H9 (cell line): ENCODE data around the gene ZNF652. TPM values are rescaled to one million over a fixed set of nuclear protein-coding genes. Genes with fewer than 3 reads are reported as not detected.

ENCODE experiments used
- DNase-seq: peaks from one replicate; pipeline ENCODE4 v3.0.0-alpha.2; 2017
- H2AFZ ChIP-seq: one replicate; pipeline ENCODE4 v1.6.1; 2013; ENCODE audit warnings: mild to moderate bottlenecking, low read length, control low read depth, moderate library complexity
- H2AK5ac ChIP-seq: 2 replicates; pipeline ENCODE4 v1.6.1; 2013; ENCODE audit warnings: low read length, control low read depth, mixed read lengths; ENCODE audit not compliant: insufficient read length
- H2BK120ac ChIP-seq: one replicate; pipeline ENCODE4 v1.6.1; 2013; ENCODE audit warnings: low read depth, mild to moderate bottlenecking, low read length, control low read depth, inconsistent platforms; ENCODE audit not compliant: poor library complexity, severe bottlenecking
- H2BK12ac ChIP-seq: 2 replicates; pipeline ENCODE4 v1.6.1; 2013; ENCODE audit warnings: low read length, control low read depth, mixed read lengths, low read depth; ENCODE audit not compliant: insufficient read length
- H2BK15ac ChIP-seq: 2 replicates; pipeline ENCODE4 v1.6.1; 2013; ENCODE audit warnings: low read depth, low read length, control low read depth
- H2BK20ac ChIP-seq: one replicate; pipeline ENCODE4 v1.6.1; 2013; ENCODE audit warnings: low read depth, mild to moderate bottlenecking, low read length, control low read depth, inconsistent platforms; ENCODE audit not compliant: poor library complexity, severe bottlenecking
- H2BK5ac ChIP-seq: 2 replicates; pipeline ENCODE4 v1.6.1; 2013; ENCODE audit warnings: low read length, control low read depth, mixed read lengths; ENCODE audit not compliant: insufficient read length
- H3K14ac ChIP-seq: 2 replicates; pipeline ENCODE4 v1.6.1; 2013; ENCODE audit warnings: low read length, control low read depth; ENCODE audit not compliant: insufficient read depth
- H3K18ac ChIP-seq: 2 replicates; pipeline ENCODE4 v1.6.1; 2013; ENCODE audit warnings: low read depth, mild to moderate bottlenecking, mixed read lengths, low read length, control low read depth; ENCODE audit not compliant: insufficient read length
- H3K23ac ChIP-seq: 2 replicates; pipeline ENCODE4 v1.6.1; 2013; ENCODE audit warnings: low read length, control low read depth, mixed read lengths, low read depth; ENCODE audit not compliant: insufficient read length
- H3K23me2 ChIP-seq: 2 replicates; pipeline ENCODE4 v1.6.1; 2013; ENCODE audit warnings: low read depth, mild to moderate bottlenecking, mixed read lengths, low read length, control low read depth; ENCODE audit not compliant: insufficient read length, poor library complexity, severe bottlenecking
- H3K27ac ChIP-seq: 2 replicates; pipeline ENCODE4 v1.5.1; 2013; ENCODE audit warnings: low read length, control low read depth, mixed read lengths, low read depth; ENCODE audit not compliant: insufficient read length
- H3K27me3 ChIP-seq: 2 replicates; pipeline ENCODE4 v1.6.1; 2013; ENCODE audit warnings: low read length, control low read depth, inconsistent platforms; ENCODE audit not compliant: insufficient read depth
- H3K4ac ChIP-seq: 2 replicates; pipeline ENCODE4 v1.6.1; 2013; ENCODE audit warnings: low read depth, mild to moderate bottlenecking, control low read depth, inconsistent platforms, low read length, moderate library complexity
- H3K4me1 ChIP-seq: 2 replicates; pipeline ENCODE4 v1.6.1; 2013; ENCODE audit warnings: low read length, control low read depth, inconsistent platforms; ENCODE audit not compliant: insufficient read depth
- H3K4me2 ChIP-seq: 2 replicates; pipeline ENCODE4 v1.6.1; 2013; ENCODE audit warnings: low read length, control low read depth, mixed read lengths; ENCODE audit not compliant: insufficient read length, insufficient read depth
- H3K56ac ChIP-seq: 2 replicates; pipeline ENCODE4 v1.6.1; 2013; ENCODE audit warnings: low read depth, mild to moderate bottlenecking, mixed read lengths, low read length, control low read depth; ENCODE audit not compliant: insufficient read length
- H3K79me1 ChIP-seq: 2 replicates; pipeline ENCODE4 v1.6.1; 2013; ENCODE audit warnings: low read depth, mild to moderate bottlenecking, moderate library complexity, low read length, control low read depth, inconsistent platforms; ENCODE audit not compliant: insufficient read depth, poor library complexity, severe bottlenecking
- H3K79me2 ChIP-seq: 2 replicates; pipeline ENCODE4 v1.6.1; 2013; ENCODE audit warnings: low read length, control low read depth, inconsistent platforms; ENCODE audit not compliant: insufficient read depth
- H3K9ac ChIP-seq: 2 replicates; pipeline ENCODE4 v1.6.1; 2013; ENCODE audit warnings: low read length, control low read depth, mixed read lengths; ENCODE audit not compliant: insufficient read length; ENCODE audit errors: extremely low read depth
- H3K9me3 ChIP-seq: one replicate; pipeline ENCODE4 v1.6.1; 2013; ENCODE audit warnings: low read depth, low read length, inconsistent platforms; ENCODE audit not compliant: control insufficient read depth
- H3T11ph ChIP-seq: one replicate; pipeline ENCODE4 v1.6.1; 2013; ENCODE audit warnings: mild to moderate bottlenecking, low read length, control low read depth, inconsistent platforms
- H4K20me1 ChIP-seq: one replicate; pipeline ENCODE4 v1.6.1; 2013; ENCODE audit not compliant: control insufficient read depth, insufficient read length, insufficient read depth
- H4K5ac ChIP-seq: 2 replicates; pipeline ENCODE4 v1.6.1; 2013; ENCODE audit warnings: low read depth, mild to moderate bottlenecking, mixed read lengths, low read length, control low read depth; ENCODE audit not compliant: insufficient read length
- H4K8ac ChIP-seq: replicated peaks from 2 replicates; pipeline ENCODE4 v1.6.1; 2013; ENCODE audit warnings: low read length, control low read depth, mixed read lengths, low read depth; ENCODE audit not compliant: insufficient read length
- H4K91ac ChIP-seq: 2 replicates; pipeline ENCODE4 v1.6.1; 2013; ENCODE audit warnings: low read depth, mild to moderate bottlenecking, moderate library complexity, mixed read lengths, low read length, control low read depth; ENCODE audit not compliant: insufficient read length
- H3K27ac Mint-ChIP-seq, 3 experiments: 2 replicates in 2 of 3; 3 replicates in 1 of 3; pipeline ENCODE4 v1.8.0; 2020 to 2021; ENCODE audit warnings: mixed read lengths in 3 of 3, mild to moderate bottlenecking in 1 of 3, moderate library complexity in 1 of 3
- H3K27me3 Mint-ChIP-seq: 2 replicates; pipeline ENCODE4 v1.8.0; 2021; ENCODE audit warnings: low read depth, mild to moderate bottlenecking, moderate library complexity, mixed read lengths
- H3K36me3 Mint-ChIP-seq, 3 experiments: 2 replicates in 2 of 3; 3 replicates in 1 of 3; pipeline ENCODE4 v1.8.0; 2020 to 2021; ENCODE audit warnings: low read depth in 3 of 3, mixed read lengths in 3 of 3; ENCODE audit not compliant: insufficient read depth in 1 of 3
- H3K4me1 Mint-ChIP-seq, 2 experiments: 2 replicates each; pipeline ENCODE4 v1.8.0; 2020; ENCODE audit warnings: mixed read lengths in 2 of 2
- H3K4me3 Mint-ChIP-seq, 2 experiments: 2 replicates in 1 of 2; 3 replicates in 1 of 2; pipeline ENCODE4 v1.8.0; 2020 to 2021; ENCODE audit warnings: mild to moderate bottlenecking in 2 of 2, mixed read lengths in 2 of 2, moderate library complexity in 1 of 2
- H3K9me3 Mint-ChIP-seq, 2 experiments: 2 replicates in 1 of 2; 3 replicates in 1 of 2; pipeline ENCODE4 v1.8.0; 2020; ENCODE audit warnings: mild to moderate bottlenecking in 2 of 2, mixed read lengths in 2 of 2, moderate library complexity in 1 of 2
- WGBS: extraction: QIAGEN DNeasy Blood & Tissue Kit; methylation state at CpG from one replicate; pipeline ENCODE4 v1.1.7; 2013; ENCODE audit warnings: missing lambda C conversion rate, low lambda C conversion rate, mixed read lengths; ENCODE audit not compliant: insufficient read length; ENCODE audit errors: extremely low coverage; 5-methylcytosine and 5-hydroxymethylcytosine counted together
- total RNA-seq: library from RNA; stranded (reverse); gene quantifications from 2 replicates; pipeline ENCODE4 v1.2.1, GENCODE V29; 2021
- TF ChIP-seq, protein P1 (sequence below): fragments of 200-600 bp; sonication (generic); conservative IDR thresholded peaks from 3 replicates; pipeline ENCODE4 v1.8.0; 2021; ENCODE audit warnings: antibody characterized with exemption, mild to moderate bottlenecking

ZNF652 gene
- total RNA-seq, 1 experiment from 2014 or later: 33.6 TPM

- Histone ChIP-seq H3K9me3 (no peaks in the 10 kb centered on the region), H3K4me1 (no peaks in the 10 kb centered on the region), H4K91ac (no peak overlapping the region), H4K5ac (no peak overlapping the region), H3K23me2 (no peaks in the 10 kb centered on the region), H3K9ac (no peak overlapping the region), H3K27ac (no peak overlapping the region), H3K18ac (no peak overlapping the region), H3K4ac (no peak overlapping the region), H4K20me1 (no peaks in the 10 kb centered on the region), H3K79me2 (peaks cover 6% of the 10 kb centered on the region; the same call in 1 of the 2 replicates), H3K14ac (no peak overlapping the region), H4K8ac (no peak overlapping the region), H2BK15ac (no peak overlapping the region), H3K79me1 (peaks cover 12% of the 10 kb centered on the region), H3K4me2 (no peak overlapping the region), H3K56ac (no peak overlapping the region), H2BK12ac (no peak overlapping the region), H3K27me3 (no peaks in the 10 kb centered on the region), H2AFZ (no peak overlapping the region), H2BK120ac (no peak overlapping the region), H2AK5ac (no peak overlapping the region), H3K23ac (no peak overlapping the region), H3T11ph (no peak overlapping the region), H2BK20ac (no peak overlapping the region), H2BK5ac (no peak overlapping the region)
- no peak for DNase-seq
- Mint-ChIP-seq H3K27ac (no peak overlapping the region), H3K27me3 (no peaks in the 10 kb centered on the region), H3K4me3 (no peak overlapping the region), H3K36me3 (peaks cover 2 to 14% (median 9%) of the 10 kb centered on the region in 3 experiments; a peak in 4 of 7 replicates), H3K4me1 (peaks cover 0 to 6% of the 10 kb centered on the region in 2 experiments; a peak in 1 of 4 replicates), H3K9me3 (no peaks in the 10 kb centered on the region; a peak in 1 of 5 replicates)
- WGBS: no CpG with 5 or more reads among the region's 5 CpGs
- TF ChIP-seq, protein P1, sequence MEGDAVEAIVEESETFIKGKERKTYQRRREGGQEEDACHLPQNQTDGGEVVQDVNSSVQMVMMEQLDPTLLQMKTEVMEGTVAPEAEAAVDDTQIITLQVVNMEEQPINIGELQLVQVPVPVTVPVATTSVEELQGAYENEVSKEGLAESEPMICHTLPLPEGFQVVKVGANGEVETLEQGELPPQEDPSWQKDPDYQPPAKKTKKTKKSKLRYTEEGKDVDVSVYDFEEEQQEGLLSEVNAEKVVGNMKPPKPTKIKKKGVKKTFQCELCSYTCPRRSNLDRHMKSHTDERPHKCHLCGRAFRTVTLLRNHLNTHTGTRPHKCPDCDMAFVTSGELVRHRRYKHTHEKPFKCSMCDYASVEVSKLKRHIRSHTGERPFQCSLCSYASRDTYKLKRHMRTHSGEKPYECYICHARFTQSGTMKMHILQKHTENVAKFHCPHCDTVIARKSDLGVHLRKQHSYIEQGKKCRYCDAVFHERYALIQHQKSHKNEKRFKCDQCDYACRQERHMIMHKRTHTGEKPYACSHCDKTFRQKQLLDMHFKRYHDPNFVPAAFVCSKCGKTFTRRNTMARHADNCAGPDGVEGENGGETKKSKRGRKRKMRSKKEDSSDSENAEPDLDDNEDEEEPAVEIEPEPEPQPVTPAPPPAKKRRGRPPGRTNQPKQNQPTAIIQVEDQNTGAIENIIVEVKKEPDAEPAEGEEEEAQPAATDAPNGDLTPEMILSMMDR: no peak
These were observed 17.1 kb downstream of the ZNF652 start for GRCh38 chr17:49344914-49345313.
